Hepatocyte (in vitro differentiated cells): ENCODE measurements around the gene NR1D1. TPM values are rescaled to one million over a fixed set of nuclear protein-coding genes. Genes with fewer than 3 reads are reported as not detected.

Experiments used
- DNase-seq: peaks from one replicate; pipeline ENCODE4 v3.0.0-alpha.2; 2016; ENCODE audit warnings: low spot score
- H2AFZ ChIP-seq: fragments of 200-600 bp; sonication (generic); 2 replicates; pipeline ENCODE4 v1.6.0; 2016; ENCODE audit warnings: antibody characterized with exemption, mild to moderate bottlenecking
- H3K27ac ChIP-seq: fragments of 200-600 bp; sonication (generic); 2 replicates; pipeline ENCODE4 v1.5.1; 2016; ENCODE audit warnings: mild to moderate bottlenecking
- H3K27me3 ChIP-seq: fragments of 200-600 bp; sonication (generic); 2 replicates; pipeline ENCODE4 v1.6.1; 2016
- H3K36me3 ChIP-seq: fragments of 200-600 bp; sonication (generic); replicated peaks from 2 replicates; pipeline ENCODE4 v1.5.1; 2016; ENCODE audit warnings: low read depth; ENCODE audit not compliant: insufficient read depth
- H3K4me1 ChIP-seq: fragments of 200-600 bp; sonication (generic); 2 replicates; pipeline ENCODE4 v1.5.1; 2016; ENCODE audit warnings: mild to moderate bottlenecking, moderate library complexity; ENCODE audit not compliant: insufficient read depth
- H3K4me2 ChIP-seq: fragments of 200-600 bp; sonication (generic); 2 replicates; pipeline ENCODE4 v1.6.0; 2016
- H3K4me3 ChIP-seq: fragments of 200-600 bp; sonication (generic); 2 replicates; pipeline ENCODE4 v1.5.1; 2016; ENCODE audit warnings: mild to moderate bottlenecking
- H3K79me2 ChIP-seq: fragments of 200-600 bp; sonication (generic); 2 replicates; pipeline ENCODE4 v1.6.0; 2017; ENCODE audit warnings: mild to moderate bottlenecking
- H3K9me2 ChIP-seq: fragments of 200-600 bp; sonication (generic); replicated peaks from 2 replicates; pipeline ENCODE4 v1.6.0; 2017; ENCODE audit warnings: mild to moderate bottlenecking; ENCODE audit not compliant: insufficient read depth
- H3K9me3 ChIP-seq: fragments of 200-600 bp; sonication (generic); 2 replicates; pipeline ENCODE4 v1.5.1; 2016; ENCODE audit warnings: low read depth, mild to moderate bottlenecking
- H4K20me1 ChIP-seq: fragments of 200-600 bp; sonication (generic); 2 replicates; pipeline ENCODE4 v1.6.0; 2016; ENCODE audit warnings: mild to moderate bottlenecking; ENCODE audit not compliant: insufficient read depth, poor library complexity, severe bottlenecking
- EZH2 ChIP-seq: fragments of 200-600 bp; sonication (generic); IDR thresholded peaks from 2 replicates; pipeline ENCODE4 v1.6.1; 2016; ENCODE audit warnings: antibody characterized with exemption, mild to moderate bottlenecking, borderline replicate concordance
- EZH2phosphoT487 ChIP-seq: fragments of 200-600 bp; sonication (generic); IDR thresholded peaks from one replicate; pipeline ENCODE4 v1.6.1; 2018; ENCODE audit warnings: antibody characterized with exemption, mild to moderate bottlenecking, low read depth, moderate library complexity; ENCODE audit not compliant: unreplicated experiment, severe bottlenecking
- WGBS: methylation state at CpG from one replicate; pipeline ENCODE4 v1.1.6; 2016; ENCODE audit warnings: low lambda C conversion rate; ENCODE audit errors: missing lambda C conversion rate; 5-methylcytosine and 5-hydroxymethylcytosine counted together
- polyA plus RNA-seq: library from polyadenylated mRNA; unstranded; fragments of >200 nt; fragmentation: Nextera tagmentation; extraction: Ambion mirVana; gene quantifications from 2 replicates; pipeline ENCODE4 v1.2.1, GENCODE V29; 2016
- total RNA-seq: library from RNA; depleted of rRNA; stranded (reverse); fragments of >200 nt; gene quantifications from 2 replicates; pipeline ENCODE4 v1.2.3, GENCODE V29; 2014
- TF ChIP-seq, protein P1 (sequence below): fragments of 200-600 bp; sonication (generic); IDR thresholded peaks from 2 replicates; pipeline ENCODE4 v1.5.1; 2016; ENCODE audit warnings: antibody characterized with exemption, mild to moderate bottlenecking; ENCODE audit not compliant: poor library complexity

Gene NR1D1
- total and polyA plus RNA-seq, 2 experiments from 2014 or later, result 3.0 to 7.1 TPM

- no peaks in the 10 kb centered on the region for H3K36me3 ChIP-seq
- no peaks in the 10 kb centered on the region for H3K9me3 ChIP-seq
- no peak overlapping the region for H2AFZ ChIP-seq
- H3K4me3 ChIP-seq, result peak overlapping the region; percentile 98
- no peaks in the 10 kb centered on the region for H3K27me3 ChIP-seq
- TF ChIP-seq, protein P1, sequence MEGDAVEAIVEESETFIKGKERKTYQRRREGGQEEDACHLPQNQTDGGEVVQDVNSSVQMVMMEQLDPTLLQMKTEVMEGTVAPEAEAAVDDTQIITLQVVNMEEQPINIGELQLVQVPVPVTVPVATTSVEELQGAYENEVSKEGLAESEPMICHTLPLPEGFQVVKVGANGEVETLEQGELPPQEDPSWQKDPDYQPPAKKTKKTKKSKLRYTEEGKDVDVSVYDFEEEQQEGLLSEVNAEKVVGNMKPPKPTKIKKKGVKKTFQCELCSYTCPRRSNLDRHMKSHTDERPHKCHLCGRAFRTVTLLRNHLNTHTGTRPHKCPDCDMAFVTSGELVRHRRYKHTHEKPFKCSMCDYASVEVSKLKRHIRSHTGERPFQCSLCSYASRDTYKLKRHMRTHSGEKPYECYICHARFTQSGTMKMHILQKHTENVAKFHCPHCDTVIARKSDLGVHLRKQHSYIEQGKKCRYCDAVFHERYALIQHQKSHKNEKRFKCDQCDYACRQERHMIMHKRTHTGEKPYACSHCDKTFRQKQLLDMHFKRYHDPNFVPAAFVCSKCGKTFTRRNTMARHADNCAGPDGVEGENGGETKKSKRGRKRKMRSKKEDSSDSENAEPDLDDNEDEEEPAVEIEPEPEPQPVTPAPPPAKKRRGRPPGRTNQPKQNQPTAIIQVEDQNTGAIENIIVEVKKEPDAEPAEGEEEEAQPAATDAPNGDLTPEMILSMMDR, result no peak
- TF ChIP-seq EZH2 (no peak), EZH2phosphoT487 (no peak)
- H3K4me2 ChIP-seq, result peak overlapping the region; percentile 94
- peaks cover 47% of the 10 kb centered on the region for H4K20me1 ChIP-seq
- peaks cover 21% of the 10 kb centered on the region for H3K4me1 ChIP-seq
- DNase-seq, result no peak
- peaks cover 88% of the 10 kb centered on the region for H3K79me2 ChIP-seq
- H3K27ac ChIP-seq, result peak overlapping the region; percentile 41
- no peaks in the 10 kb centered on the region for H3K9me2 ChIP-seq
- 2% methylated on average over 2 of the region's 2 CpGs for WGBS
Measured at GRCh38 chr17:40123811-40124114, 23.4 kb upstream of the NR1D1 start.

GRCh38 chr17:40122999-40123810 lies 22.8 kb upstream of the NR1D1 start:
- H2AFZ ChIP-seq, result peak overlapping the region; percentile 60
- peak; percentile 72 for DNase-seq
- H4K20me1 ChIP-seq, result peaks cover 47% of the 10 kb centered on the region
- WGBS, result 1% methylated on average over 24 of the region's 43 CpGs
- no peaks in the 10 kb centered on the region for H3K9me2 ChIP-seq
- no peaks in the 10 kb centered on the region for H3K27me3 ChIP-seq
- peak overlapping the region; percentile 98 for H3K4me3 ChIP-seq
- H3K9me3 ChIP-seq, result no peaks in the 10 kb centered on the region
- H3K79me2 ChIP-seq, result peaks cover 82% of the 10 kb centered on the region
- TF ChIP-seq EZH2phosphoT487 (no peak), EZH2 (no peak)
- TF ChIP-seq, protein P1, result no peak
- H3K4me2 ChIP-seq, result peak overlapping the region; percentile 94
- H3K4me1 ChIP-seq, result peaks cover 21% of the 10 kb centered on the region
- H3K36me3 ChIP-seq, result no peaks in the 10 kb centered on the region
- peak overlapping the region; percentile 94 for H3K27ac ChIP-seq

DNA sequence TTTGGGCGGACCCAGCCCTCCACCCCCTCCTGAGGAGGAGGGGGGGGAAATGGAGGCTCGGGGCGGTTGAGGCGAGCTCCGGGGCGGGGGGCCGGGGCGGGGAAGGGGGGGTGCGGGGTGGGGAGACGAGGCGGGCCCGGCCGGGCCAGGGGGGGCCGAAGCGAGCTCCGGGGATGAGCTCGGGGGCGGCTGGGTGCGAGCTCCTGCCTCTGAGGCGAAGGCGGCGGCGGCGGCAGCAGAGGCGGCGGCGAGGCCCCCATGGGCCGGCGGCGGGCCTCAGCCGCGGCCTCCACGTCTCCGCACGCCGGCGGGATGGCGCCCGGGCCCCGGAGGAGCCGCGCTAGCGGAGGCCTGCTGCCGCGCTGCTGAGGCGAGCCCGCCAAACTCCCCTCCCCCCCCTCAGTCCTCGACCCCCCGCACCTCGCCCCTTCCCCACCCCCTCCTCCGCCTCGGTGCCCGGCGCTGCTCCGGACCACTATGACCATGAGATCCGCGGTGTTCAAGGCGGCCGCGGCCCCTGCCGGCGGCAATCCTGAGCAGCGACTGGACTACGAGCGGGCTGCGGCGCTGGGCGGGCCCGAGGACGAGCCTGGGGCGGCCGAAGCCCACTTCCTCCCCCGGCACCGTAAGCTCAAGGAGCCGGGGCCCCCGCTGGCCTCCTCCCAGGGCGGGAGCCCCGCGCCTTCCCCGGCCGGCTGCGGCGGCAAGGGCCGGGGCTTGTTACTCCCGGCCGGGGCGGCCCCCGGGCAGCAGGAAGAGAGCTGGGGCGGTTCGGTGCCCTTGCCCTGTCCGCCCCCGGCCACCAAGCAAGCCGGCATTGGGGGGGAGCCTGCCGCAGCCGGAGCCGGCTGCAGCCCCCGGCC lies 22.0 kb upstream of the NR1D1 start:
- peaks cover 21% of the 10 kb centered on the region for H3K4me1 ChIP-seq
- peak overlapping the region; percentile 94 for H3K27ac ChIP-seq
- peak overlapping the region; percentile 60 for H2AFZ ChIP-seq
- DNase-seq, result peak; percentile 80
- no peaks in the 10 kb centered on the region for H3K36me3 ChIP-seq
- peaks cover 74% of the 10 kb centered on the region for H3K79me2 ChIP-seq
- no peaks in the 10 kb centered on the region for H3K27me3 ChIP-seq
- TF ChIP-seq, protein P1, result peak; percentile 22
- no peak for TF ChIP-seq EZH2
- no peaks in the 10 kb centered on the region for H3K9me2 ChIP-seq
- H3K4me2 ChIP-seq, result peak overlapping the region; percentile 94
- peaks cover 46% of the 10 kb centered on the region for H4K20me1 ChIP-seq
- no peaks in the 10 kb centered on the region for H3K9me3 ChIP-seq
- H3K4me3 ChIP-seq, result peak overlapping the region; percentile 98
- 2% methylated on average over 33 of the region's 97 CpGs for whole genome bisulfite sequencing
